Bronchial epithelial cell (primary cell): ENCODE measurements around the gene CTDSPL2. TPM values are rescaled to one million over a fixed set of nuclear protein-coding genes. Genes with fewer than 3 reads are reported as not detected.
"Not testable (repeated sequence)": the region's sequence is repeated elsewhere in the genome, so short reads cannot be mapped to it uniquely, and the experiment has no call there.

Source experiments
- DNase-seq: peaks from one replicate; pipeline ENCODE4 v3.0.0-alpha.2; 2010; ENCODE audit warnings: low read depth
- FAIRE-seq: peaks from 2 replicates; lab custom pipeline; 2011; peaks lifted over from hg19 to GRCh38; lab: Jason Lieb, UNC
- H3K27me3 ChIP-seq: 2 replicates; pipeline ENCODE4 v1.5.1; 2011; ENCODE audit warnings: low read length; ENCODE audit not compliant: control insufficient read depth, insufficient read depth
- H3K36me3 ChIP-seq: 2 replicates; pipeline ENCODE4 v1.5.1; 2011; ENCODE audit warnings: low read length; ENCODE audit not compliant: control insufficient read depth, insufficient read depth
- H3K4me3 ChIP-seq: 2 replicates; pipeline ENCODE4 v1.5.1; 2011; ENCODE audit warnings: mild to moderate bottlenecking, low read depth, low read length, control low read depth
- CTCF ChIP-seq: IDR thresholded peaks from 2 replicates; pipeline ENCODE4 v1.5.1; 2011; ENCODE audit warnings: mild to moderate bottlenecking, moderate library complexity, low read length, control low read depth, inconsistent platforms; ENCODE audit not compliant: insufficient read depth, severe bottlenecking
- total RNA-seq: library from RNA; depleted of rRNA; stranded (reverse); fragments of >200 nt; gene quantifications from 2 replicates; pipeline ENCODE4 v1.2.1, GENCODE V29; 2014

The CTDSPL2 gene
- total RNA-seq, 1 donor from 2014 or later: 49.0 TPM

GRCh38 chr15:44545913-44546802, 118.7 kb downstream of the CTDSPL2 start:
- Histone ChIP-seq H3K36me3 (no peaks in the 10 kb centered on the region), H3K4me3 (no peak overlapping the region), H3K27me3 (no peaks in the 10 kb centered on the region)
- peak; percentile 24 for TF ChIP-seq CTCF
- FAIRE-seq (no peak), DNase-seq (peak; percentile 46)

- H3K27me3 ChIP-seq, DNase-seq, H3K4me3 ChIP-seq, H3K36me3 ChIP-seq, FAIRE-seq: not testable (repeated sequence)
These were observed 121.7 kb downstream of the CTDSPL2 start for GRCh38 chr15:44549152-44549551.

- no peaks in the 10 kb centered on the region for H3K27me3 ChIP-seq
- H3K4me3 ChIP-seq: no peak overlapping the region
- peak; percentile 58 for DNase-seq
- FAIRE-seq: no peak
- peak; percentile 22 for TF ChIP-seq CTCF
- peaks cover 4% of the 10 kb centered on the region for H3K36me3 ChIP-seq
These were observed 122.8 kb downstream of the CTDSPL2 start for GRCh38 chr15:44550256-44550655.

GRCh38 chr15:44550734-44551133, 123.3 kb downstream of the CTDSPL2 start:
- DNase-seq (no peak), FAIRE-seq (no peak)
- H3K4me3 ChIP-seq: no peak overlapping the region
- peaks cover 6% of the 10 kb centered on the region for H3K36me3 ChIP-seq
- H3K27me3 ChIP-seq: no peaks in the 10 kb centered on the region
- no peak for TF ChIP-seq CTCF

GRCh38 chr15:44554934-44555723, 127.7 kb downstream of the CTDSPL2 start:
- Histone ChIP-seq H3K4me3 (no peak overlapping the region), H3K36me3 (peaks cover 9% of the 10 kb centered on the region), H3K27me3 (no peaks in the 10 kb centered on the region)
- FAIRE-seq: no peak
- no peak for TF ChIP-seq CTCF
- DNase-seq: no peak

GRCh38 chr15:44560926-44561325, 133.5 kb downstream of the CTDSPL2 start:
- peaks cover 17% of the 10 kb centered on the region for H3K36me3 ChIP-seq
- FAIRE-seq: not testable (repeated sequence)

More at GRCh38 chr15:44560926-44561325, 133.5 kb downstream of the CTDSPL2 start:
- not testable (repeated sequence) for DNase-seq, H3K4me3 ChIP-seq, H3K27me3 ChIP-seq
